ENCODE data around the gene COL23A1.

COL23A1 gene

DNA sequence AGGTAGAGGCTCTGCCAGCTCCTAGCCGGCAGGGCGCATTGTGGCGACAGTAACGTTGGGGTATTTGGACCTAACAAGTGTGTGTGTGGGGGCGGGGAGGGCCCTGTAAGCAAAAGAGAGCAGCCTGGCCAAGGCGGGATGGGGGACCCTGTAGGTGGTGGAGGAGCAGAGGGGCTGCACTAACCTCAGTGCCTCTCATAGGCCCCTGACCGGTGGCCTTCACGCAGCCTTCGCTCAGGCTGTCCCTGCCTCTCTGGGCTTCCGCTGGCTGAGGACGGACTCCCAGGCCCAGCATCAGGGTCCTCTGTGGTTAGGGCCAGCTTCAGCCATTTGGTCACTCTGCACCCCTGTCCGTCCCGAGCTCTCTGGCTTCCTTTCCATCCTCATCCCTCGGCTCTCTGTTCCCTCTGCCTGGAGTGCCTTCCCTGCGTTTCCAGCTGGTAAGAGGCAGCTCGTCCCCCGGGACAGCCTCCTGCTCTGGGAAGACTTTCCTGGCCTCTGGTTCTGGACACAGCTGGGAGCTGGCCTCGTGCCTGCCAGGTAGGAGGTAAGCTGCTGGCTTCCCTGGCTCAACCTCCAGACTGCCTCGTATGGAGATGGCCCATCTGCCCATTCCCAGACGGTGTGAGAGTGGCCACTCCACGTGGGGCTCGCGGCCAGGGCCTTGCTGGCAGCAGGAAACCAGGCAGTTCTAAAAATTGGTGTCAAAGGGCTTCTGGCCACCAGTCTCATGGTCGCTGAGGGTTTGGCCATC is 318.3 kb downstream of the COL23A1 start:
- Histone ChIP-seq H3K9ac (ENCODE audit: insufficient read length) (no peak overlapping the region), H3K27ac (no peak overlapping the region), H3K36me3 (ENCODE audit: insufficient read depth, low read length) (no peaks in the 10 kb centered on the region), H3K4me3 (no peak overlapping the region), H3K9me3 (ENCODE audit: low read depth, low read length) (no peaks in the 10 kb centered on the region)
- DNase-seq (ENCODE audit: low read depth, low spot score), result no peak
- TF ChIP-seq FOXP2 (optimal IDR thresholded peaks at IDR 0.05; ENCODE audit: control extremely low read depth, extremely low read length, insufficient read depth) (no peak), EZH2 (IDR thresholded peaks at IDR 0.05) (no peak), POLR2AphosphoS5 (IDR thresholded peaks at IDR 0.05; ENCODE audit: borderline replicate concordance, low read depth, low read length) (no peak)

DNA sequence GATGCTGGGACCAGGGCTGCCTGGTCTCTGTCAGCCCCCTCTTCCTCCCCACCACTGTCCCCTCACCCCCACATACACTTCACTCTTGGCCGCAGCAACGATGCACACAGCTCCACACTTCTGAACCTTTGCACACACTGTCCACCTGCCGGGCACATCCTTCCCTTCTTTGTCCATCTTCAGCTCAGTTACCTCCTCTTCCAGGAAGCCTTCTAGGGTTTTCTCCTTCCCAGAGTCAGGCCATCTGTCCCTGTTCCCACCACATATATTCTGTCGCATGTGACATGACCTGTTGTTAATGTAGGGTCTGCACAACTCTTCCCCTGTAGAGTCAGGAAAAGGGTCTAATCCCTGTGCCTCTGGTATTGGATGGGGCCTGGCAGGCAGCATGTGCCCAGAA is 319.0 kb downstream of the COL23A1 start:
- DNase-seq (ENCODE audit: low read depth, low spot score), result no peak
- no peak overlapping the region for H3K4me3 ChIP-seq
- H3K36me3 ChIP-seq (ENCODE audit: insufficient read depth, low read length), result no peaks in the 10 kb centered on the region
- H3K27ac ChIP-seq, result no peak overlapping the region
- TF ChIP-seq POLR2AphosphoS5 (IDR thresholded peaks at IDR 0.05; ENCODE audit: borderline replicate concordance, low read depth, low read length), result no peak
- TF ChIP-seq EZH2 (IDR thresholded peaks at IDR 0.05), result no peak
- TF ChIP-seq FOXP2 (optimal IDR thresholded peaks at IDR 0.05; ENCODE audit: control extremely low read depth, extremely low read length, insufficient read depth), result no peak
- H3K9me3 ChIP-seq (ENCODE audit: low read depth, low read length), result no peaks in the 10 kb centered on the region
- no peak overlapping the region for H3K9ac ChIP-seq (ENCODE audit: insufficient read length)

- Histone ChIP-seq H3K9me3 (ENCODE audit: low read depth, low read length) (no peaks in the 10 kb centered on the region), H3K27ac (no peak overlapping the region), H3K36me3 (ENCODE audit: insufficient read depth, low read length) (no peaks in the 10 kb centered on the region), H3K4me3 (no peak overlapping the region), H3K9ac (ENCODE audit: insufficient read length) (no peak overlapping the region)
- no peak for TF ChIP-seq FOXP2 (optimal IDR thresholded peaks at IDR 0.05; ENCODE audit: control extremely low read depth, extremely low read length, insufficient read depth)
- TF ChIP-seq EZH2 (IDR thresholded peaks at IDR 0.05), result no peak
- no peak for TF ChIP-seq POLR2AphosphoS5 (IDR thresholded peaks at IDR 0.05; ENCODE audit: borderline replicate concordance, low read depth, low read length)
- no peak for DNase-seq (ENCODE audit: low read depth, low spot score)
These were observed 320.7 kb downstream of the COL23A1 start for GRCh38 chr5:178269499-178269898.

GRCh38 chr5:178267876-178268275 is 322.3 kb downstream of the COL23A1 start:
- Histone ChIP-seq H3K9me3 (ENCODE audit: low read depth, low read length) (no peaks in the 10 kb centered on the region), H3K4me3 (no peak overlapping the region), H3K9ac (ENCODE audit: insufficient read length) (no peak overlapping the region), H3K36me3 (ENCODE audit: insufficient read depth, low read length) (no peaks in the 10 kb centered on the region), H3K27ac (no peak overlapping the region)
- DNase-seq (ENCODE audit: low read depth, low spot score), result no peak
- no peak for TF ChIP-seq EZH2 (IDR thresholded peaks at IDR 0.05)
- no peak for TF ChIP-seq POLR2AphosphoS5 (IDR thresholded peaks at IDR 0.05; ENCODE audit: borderline replicate concordance, low read depth, low read length)

DNA sequence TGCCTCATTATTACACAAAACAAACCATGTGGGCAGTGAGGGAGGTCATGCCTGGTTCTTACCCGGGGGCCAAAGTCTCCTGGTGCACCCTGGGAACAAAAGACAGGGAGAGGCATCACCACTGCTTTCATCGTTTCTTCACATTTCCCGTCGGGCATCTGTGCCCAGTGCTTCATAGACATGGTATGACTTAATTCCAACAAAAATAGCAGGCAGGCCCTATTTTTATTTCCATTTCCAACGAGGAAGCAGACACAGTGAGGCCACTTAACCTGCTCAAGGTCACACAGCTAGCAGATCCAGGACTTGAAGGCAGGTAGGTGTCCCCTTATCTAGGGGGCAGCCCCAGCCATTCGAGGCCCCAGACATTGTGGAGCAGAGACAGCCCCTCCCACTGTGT is 322.9 kb downstream of the COL23A1 start:
- H3K36me3 ChIP-seq (ENCODE audit: insufficient read depth, low read length), result no peaks in the 10 kb centered on the region
- H3K9ac ChIP-seq (ENCODE audit: insufficient read length), result no peak overlapping the region
- H3K4me3 ChIP-seq, result no peak overlapping the region
- no peak for DNase-seq (ENCODE audit: low read depth, low spot score)
- no peak overlapping the region for H3K27ac ChIP-seq
- no peaks in the 10 kb centered on the region for H3K9me3 ChIP-seq (ENCODE audit: low read depth, low read length)
- TF ChIP-seq FOXP2 (optimal IDR thresholded peaks at IDR 0.05; ENCODE audit: control extremely low read depth, extremely low read length, insufficient read depth), result no peak
- TF ChIP-seq EZH2 (IDR thresholded peaks at IDR 0.05), result no peak
- TF ChIP-seq POLR2AphosphoS5 (IDR thresholded peaks at IDR 0.05; ENCODE audit: borderline replicate concordance, low read depth, low read length), result no peak

GRCh38 chr5:178266581-178266980 is 323.6 kb downstream of the COL23A1 start:
- H3K36me3 ChIP-seq (ENCODE audit: insufficient read depth, low read length), result no peaks in the 10 kb centered on the region
- no peak overlapping the region for H3K4me3 ChIP-seq
- no peak overlapping the region for H3K9ac ChIP-seq (ENCODE audit: insufficient read length)
- TF ChIP-seq POLR2AphosphoS5 (IDR thresholded peaks at IDR 0.05; ENCODE audit: borderline replicate concordance, low read depth, low read length) (no peak), EZH2 (IDR thresholded peaks at IDR 0.05) (no peak), FOXP2 (optimal IDR thresholded peaks at IDR 0.05; ENCODE audit: control extremely low read depth, extremely low read length, insufficient read depth) (no peak)
- no peak overlapping the region for H3K27ac ChIP-seq
- DNase-seq (ENCODE audit: low read depth, low spot score), result no peak
- H3K9me3 ChIP-seq (ENCODE audit: low read depth, low read length), result no peaks in the 10 kb centered on the region

DNA sequence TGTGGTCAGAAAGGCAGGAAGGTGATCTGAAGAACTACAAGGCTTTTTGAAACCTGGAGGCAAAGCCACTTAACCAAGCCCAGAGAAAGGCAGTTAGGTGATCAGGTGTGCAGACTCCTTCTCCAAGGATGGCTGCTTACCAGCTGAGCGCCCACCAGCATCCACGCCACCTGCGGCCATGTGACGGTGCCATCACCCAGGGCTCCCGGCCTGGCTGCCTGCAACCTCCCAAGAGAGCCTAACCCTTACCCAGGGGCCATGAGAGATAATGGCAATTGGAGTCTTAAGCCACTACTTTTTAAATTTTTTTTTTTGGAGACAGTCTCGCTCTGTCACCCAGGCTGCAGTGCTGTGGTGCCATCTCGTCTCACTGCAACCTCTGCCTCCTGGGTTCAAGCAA is 324.4 kb downstream of the COL23A1 start:
- Histone ChIP-seq H3K27ac (no peak overlapping the region), H3K36me3 (ENCODE audit: insufficient read depth, low read length) (no peaks in the 10 kb centered on the region)

GRCh38 chr5:178264044-178264443 is 326.1 kb downstream of the COL23A1 start:
- TF ChIP-seq FOXP2 (optimal IDR thresholded peaks at IDR 0.05; ENCODE audit: control extremely low read depth, extremely low read length, insufficient read depth) (no peak), POLR2AphosphoS5 (IDR thresholded peaks at IDR 0.05; ENCODE audit: borderline replicate concordance, low read depth, low read length) (no peak), EZH2 (IDR thresholded peaks at IDR 0.05) (no peak)
- no peaks in the 10 kb centered on the region for H3K36me3 ChIP-seq (ENCODE audit: insufficient read depth, low read length)
- no peak overlapping the region for H3K9ac ChIP-seq (ENCODE audit: insufficient read length)
- no peak overlapping the region for H3K4me3 ChIP-seq
- H3K9me3 ChIP-seq (ENCODE audit: low read depth, low read length), result no peaks in the 10 kb centered on the region
- no peak overlapping the region for H3K27ac ChIP-seq
- DNase-seq (ENCODE audit: low read depth, low spot score), result no peak

More for the DNA sequence above, 324.4 kb downstream of the COL23A1 start:
- no peaks in the 10 kb centered on the region for H3K9me3 ChIP-seq (ENCODE audit: low read depth, low read length)
- no peak overlapping the region for H3K4me3 ChIP-seq
- no peak for DNase-seq (ENCODE audit: low read depth, low spot score)
- H3K9ac ChIP-seq (ENCODE audit: insufficient read length), result no peak overlapping the region
- TF ChIP-seq EZH2 (IDR thresholded peaks at IDR 0.05) (no peak), FOXP2 (optimal IDR thresholded peaks at IDR 0.05; ENCODE audit: control extremely low read depth, extremely low read length, insufficient read depth) (no peak), POLR2AphosphoS5 (IDR thresholded peaks at IDR 0.05; ENCODE audit: borderline replicate concordance, low read depth, low read length) (no peak)

Data from SK-N-MC (cell line).